SK-N-SH treated with all-trans-retinoic acid at 6 μM for 48 hours (cell line): ENCODE measurements around the gene HLCS.

Experiments used
- ATAC-seq: fragments of 200-7000 bp; cut with Tn5 transposase; 3 replicates; pipeline ENCODE4 v1.9.1; 2020; ENCODE audit warnings: mild to moderate bottlenecking, moderate library complexity
- ARNTL ChIP-seq: fragments of 450-650 bp; formaldehyde crosslinking; IDR thresholded peaks from 2 replicates; pipeline ENCODE4 v1.5.0; 2020; ENCODE audit warnings: low read depth, mild to moderate bottlenecking, moderate library complexity, borderline replicate concordance
- BACH2 ChIP-seq: fragments of 250-450 bp; sonication (Bioruptor Pico); IDR thresholded peaks from 2 replicates; pipeline ENCODE4 v1.9.0; 2021; ENCODE audit warnings: mild to moderate bottlenecking, borderline replicate concordance
- CSDC2 ChIP-seq: fragments of 250-450 bp; sonication (Bioruptor Pico); IDR thresholded peaks from 2 replicates; pipeline ENCODE4 v1.5.0; 2020; ENCODE audit warnings: mild to moderate bottlenecking, moderate library complexity
- ESRRG ChIP-seq: fragments of 250-450 bp; sonication (Bioruptor Pico); IDR thresholded peaks from 2 replicates; pipeline ENCODE4 v1.6.1; 2021; ENCODE audit warnings: mild to moderate bottlenecking
- GLIS3 ChIP-seq: fragments of 250-450 bp; sonication (Bioruptor Pico); IDR thresholded peaks from 2 replicates; pipeline ENCODE4 v1.5.0; 2020; ENCODE audit warnings: mild to moderate bottlenecking, moderate library complexity
- ISL1 ChIP-seq: fragments of 250-450 bp; sonication (Bioruptor Pico); IDR thresholded peaks from 2 replicates; pipeline ENCODE4 v2.1.2; 2022; ENCODE audit warnings: mild to moderate bottlenecking, moderate library complexity
- OSR1 ChIP-seq: fragments of 250-450 bp; sonication (Bioruptor Pico); IDR thresholded peaks from 2 replicates; pipeline ENCODE4 v1.8.0; 2022; ENCODE audit warnings: moderate library complexity, mild to moderate bottlenecking, inconsistent platforms
- PPARA ChIP-seq: fragments of 250-450 bp; sonication (Bioruptor Pico); IDR thresholded peaks from 2 replicates; pipeline ENCODE4 v1.5.0; 2020; ENCODE audit warnings: mild to moderate bottlenecking, borderline replicate concordance
- RARB ChIP-seq: fragments of 250-450 bp; sonication (Bioruptor Pico); IDR thresholded peaks from 2 replicates; pipeline ENCODE4 v1.8.0; 2021; ENCODE audit warnings: mild to moderate bottlenecking, moderate library complexity
- SNAI2 ChIP-seq: fragments of 250-450 bp; sonication (Bioruptor Pico); IDR thresholded peaks from 2 replicates; pipeline ENCODE4 v1.5.0; 2020; ENCODE audit warnings: mild to moderate bottlenecking, moderate library complexity
- TCF4 ChIP-seq: fragments of 250-450 bp; sonication (Bioruptor Pico); IDR thresholded peaks from 2 replicates; pipeline ENCODE4 v1.8.0; 2021; ENCODE audit warnings: mild to moderate bottlenecking, moderate library complexity, borderline replicate concordance
- ZFP3 ChIP-seq: fragments of 250-450 bp; sonication (Bioruptor Pico); IDR thresholded peaks from 2 replicates; pipeline ENCODE4 v1.5.0; 2020; ENCODE audit warnings: mild to moderate bottlenecking, moderate library complexity
- ZFP30 ChIP-seq: fragments of 450-650 bp; formaldehyde crosslinking; IDR thresholded peaks from 2 replicates; pipeline ENCODE4 v1.5.0; 2022; ENCODE audit warnings: mild to moderate bottlenecking, moderate library complexity
- ZNF565 ChIP-seq: fragments of 450-650 bp; formaldehyde crosslinking; conservative IDR thresholded peaks from 2 replicates; pipeline ENCODE4 v1.5.0; 2020; ENCODE audit warnings: low read depth, mild to moderate bottlenecking, moderate library complexity
- ZNF70 ChIP-seq: fragments of 450-650 bp; formaldehyde crosslinking; IDR thresholded peaks from 2 replicates; pipeline ENCODE4 v1.5.0; 2020; ENCODE audit warnings: mild to moderate bottlenecking, moderate library complexity
- ZNF8 ChIP-seq: fragments of 450-650 bp; formaldehyde crosslinking; IDR thresholded peaks from 2 replicates; pipeline ENCODE4 v1.5.0; 2020; ENCODE audit warnings: mild to moderate bottlenecking, moderate library complexity
- TF ChIP-seq, protein P1 (sequence below): fragments of 250-450 bp; sonication (Bioruptor Pico); IDR thresholded peaks from 2 replicates; pipeline ENCODE4 v1.8.0; 2021; ENCODE audit warnings: low read depth, mild to moderate bottlenecking, moderate library complexity, borderline replicate concordance
- TF ChIP-seq, protein P2 (sequence below): fragments of 250-450 bp; sonication (Bioruptor Pico); IDR thresholded peaks from 2 replicates; pipeline ENCODE4 v1.5.0; 2020; ENCODE audit warnings: mild to moderate bottlenecking, moderate library complexity
- TF ChIP-seq, protein P3 (sequence below): fragments of 250-450 bp; sonication (Bioruptor Pico); IDR thresholded peaks from 2 replicates; pipeline ENCODE4 v1.5.1; 2020; ENCODE audit warnings: low read depth, mild to moderate bottlenecking, moderate library complexity
- TF ChIP-seq, protein P4 (sequence below): fragments of 250-450 bp; sonication (Bioruptor Pico); IDR thresholded peaks from 2 replicates; pipeline ENCODE4 v1.5.1; 2021; ENCODE audit warnings: mild to moderate bottlenecking, moderate library complexity

HLCS gene

DNA sequence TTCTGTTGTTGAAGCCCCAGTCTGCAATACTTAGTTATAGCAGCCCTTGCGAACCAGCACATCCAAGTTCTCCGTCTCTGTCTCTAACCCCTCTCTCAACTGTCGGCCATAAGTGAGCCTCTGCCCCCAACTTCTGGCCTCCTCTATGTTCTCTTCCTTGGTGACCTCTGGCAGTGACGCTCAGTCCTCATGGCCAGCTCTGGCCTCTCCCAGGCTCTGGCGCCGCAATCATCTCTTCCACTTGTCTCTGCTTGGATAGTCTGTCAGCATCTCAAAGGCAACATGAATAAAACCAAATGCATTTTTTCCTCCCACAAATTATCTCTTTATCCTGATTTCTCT lies 8.4 kb upstream of the HLCS start:
- no peak for TF ChIP-seq ESRRG (CRISPR knock-in tag)
- TF ChIP-seq, protein P1, sequence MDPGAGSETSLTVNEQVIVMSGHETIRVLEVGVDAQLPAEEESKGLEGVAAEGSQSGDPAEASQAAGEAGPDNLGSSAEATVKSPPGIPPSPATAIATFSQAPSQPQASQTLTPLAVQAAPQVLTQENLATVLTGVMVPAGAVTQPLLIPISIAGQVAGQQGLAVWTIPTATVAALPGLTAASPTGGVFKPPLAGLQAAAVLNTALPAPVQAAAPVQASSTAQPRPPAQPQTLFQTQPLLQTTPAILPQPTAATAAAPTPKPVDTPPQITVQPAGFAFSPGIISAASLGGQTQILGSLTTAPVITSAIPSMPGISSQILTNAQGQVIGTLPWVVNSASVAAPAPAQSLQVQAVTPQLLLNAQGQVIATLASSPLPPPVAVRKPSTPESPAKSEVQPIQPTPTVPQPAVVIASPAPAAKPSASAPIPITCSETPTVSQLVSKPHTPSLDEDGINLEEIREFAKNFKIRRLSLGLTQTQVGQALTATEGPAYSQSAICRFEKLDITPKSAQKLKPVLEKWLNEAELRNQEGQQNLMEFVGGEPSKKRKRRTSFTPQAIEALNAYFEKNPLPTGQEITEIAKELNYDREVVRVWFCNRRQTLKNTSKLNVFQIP (CRISPR knock-in tag) = no peak
- no peak for TF ChIP-seq OSR1 (CRISPR knock-in tag)
- no peak for TF ChIP-seq GLIS3 (CRISPR knock-in tag)
- TF ChIP-seq CSDC2 = no peak
- no peak for TF ChIP-seq ISL1 (CRISPR knock-in tag)
- no peak for TF ChIP-seq ARNTL (CRISPR knock-in tag)
- TF ChIP-seq, protein P2, sequence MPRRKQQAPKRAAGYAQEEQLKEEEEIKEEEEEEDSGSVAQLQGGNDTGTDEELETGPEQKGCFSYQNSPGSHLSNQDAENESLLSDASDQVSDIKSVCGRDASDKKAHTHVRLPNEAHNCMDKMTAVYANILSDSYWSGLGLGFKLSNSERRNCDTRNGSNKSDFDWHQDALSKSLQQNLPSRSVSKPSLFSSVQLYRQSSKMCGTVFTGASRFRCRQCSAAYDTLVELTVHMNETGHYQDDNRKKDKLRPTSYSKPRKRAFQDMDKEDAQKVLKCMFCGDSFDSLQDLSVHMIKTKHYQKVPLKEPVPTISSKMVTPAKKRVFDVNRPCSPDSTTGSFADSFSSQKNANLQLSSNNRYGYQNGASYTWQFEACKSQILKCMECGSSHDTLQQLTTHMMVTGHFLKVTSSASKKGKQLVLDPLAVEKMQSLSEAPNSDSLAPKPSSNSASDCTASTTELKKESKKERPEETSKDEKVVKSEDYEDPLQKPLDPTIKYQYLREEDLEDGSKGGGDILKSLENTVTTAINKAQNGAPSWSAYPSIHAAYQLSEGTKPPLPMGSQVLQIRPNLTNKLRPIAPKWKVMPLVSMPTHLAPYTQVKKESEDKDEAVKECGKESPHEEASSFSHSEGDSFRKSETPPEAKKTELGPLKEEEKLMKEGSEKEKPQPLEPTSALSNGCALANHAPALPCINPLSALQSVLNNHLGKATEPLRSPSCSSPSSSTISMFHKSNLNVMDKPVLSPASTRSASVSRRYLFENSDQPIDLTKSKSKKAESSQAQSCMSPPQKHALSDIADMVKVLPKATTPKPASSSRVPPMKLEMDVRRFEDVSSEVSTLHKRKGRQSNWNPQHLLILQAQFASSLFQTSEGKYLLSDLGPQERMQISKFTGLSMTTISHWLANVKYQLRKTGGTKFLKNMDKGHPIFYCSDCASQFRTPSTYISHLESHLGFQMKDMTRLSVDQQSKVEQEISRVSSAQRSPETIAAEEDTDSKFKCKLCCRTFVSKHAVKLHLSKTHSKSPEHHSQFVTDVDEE = no peak
- no peak for ATAC-seq

DNA sequence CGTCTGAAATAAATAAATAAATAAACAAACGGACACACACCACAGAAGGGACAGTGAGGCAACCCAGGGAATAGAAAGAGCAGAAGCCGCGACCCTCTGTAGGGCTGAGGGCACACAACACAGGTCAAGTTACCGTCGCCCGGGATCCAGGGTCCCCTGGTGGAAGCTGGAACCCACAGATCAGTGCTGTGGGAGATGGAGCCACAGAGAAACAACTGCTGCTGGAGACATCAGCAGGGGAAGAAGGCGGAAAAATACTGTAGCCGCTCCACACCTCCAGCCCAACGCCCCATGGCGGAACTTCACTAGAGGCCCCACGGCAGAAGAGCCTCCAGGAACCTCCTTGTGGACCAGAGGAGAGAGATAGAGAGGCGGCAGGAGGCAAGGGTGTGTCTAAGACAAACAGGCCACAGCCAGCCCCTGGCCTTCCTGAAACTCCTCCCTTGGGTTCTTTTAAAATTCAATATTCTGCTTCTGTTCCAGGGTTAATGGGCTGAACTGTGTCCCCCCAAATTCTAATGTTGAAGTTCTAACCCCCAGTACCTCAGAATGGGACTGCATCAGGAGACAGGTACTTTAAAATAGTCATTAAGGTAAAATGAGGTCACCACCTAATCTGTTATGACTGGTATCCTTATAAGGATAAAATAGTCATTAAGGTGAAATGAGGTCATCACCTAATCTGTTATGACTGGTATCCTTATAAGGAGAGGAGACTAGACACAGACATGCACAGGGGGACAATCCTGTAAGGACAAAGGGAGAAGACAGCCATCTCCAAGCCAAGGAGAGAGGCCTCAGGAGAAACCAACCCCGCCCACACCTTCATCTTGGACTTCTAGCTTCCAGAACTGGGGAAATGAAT lies 7.7 kb upstream of the HLCS start:
- TF ChIP-seq ISL1 (CRISPR knock-in tag) = no peak
- no peak for TF ChIP-seq OSR1 (CRISPR knock-in tag)
- no peak for TF ChIP-seq ZFP30 (CRISPR knock-in tag)
- no peak for TF ChIP-seq PPARA (CRISPR knock-in tag)
- no peak for TF ChIP-seq RARB (CRISPR knock-in tag)
- no peak for ATAC-seq

DNA sequence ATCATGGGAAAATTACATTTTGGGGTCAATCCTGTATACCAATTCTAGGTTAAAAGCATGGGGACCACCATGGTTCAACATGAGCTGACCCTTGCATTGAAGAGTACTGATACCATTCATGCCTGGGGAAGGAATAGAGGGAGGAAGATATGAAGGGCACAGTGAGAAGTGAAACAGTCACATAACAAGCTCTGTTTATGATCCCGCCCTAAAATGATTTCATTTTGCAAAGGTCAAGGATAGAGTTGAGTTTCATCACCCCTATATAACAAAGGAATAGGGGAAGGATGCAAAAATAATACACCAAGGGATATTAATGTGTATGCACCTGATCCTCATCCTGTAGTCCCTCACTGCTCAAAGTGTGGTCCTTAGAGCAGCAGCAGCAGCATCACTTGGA lies 2.5 kb upstream of the HLCS start:
- TF ChIP-seq, protein P3, sequence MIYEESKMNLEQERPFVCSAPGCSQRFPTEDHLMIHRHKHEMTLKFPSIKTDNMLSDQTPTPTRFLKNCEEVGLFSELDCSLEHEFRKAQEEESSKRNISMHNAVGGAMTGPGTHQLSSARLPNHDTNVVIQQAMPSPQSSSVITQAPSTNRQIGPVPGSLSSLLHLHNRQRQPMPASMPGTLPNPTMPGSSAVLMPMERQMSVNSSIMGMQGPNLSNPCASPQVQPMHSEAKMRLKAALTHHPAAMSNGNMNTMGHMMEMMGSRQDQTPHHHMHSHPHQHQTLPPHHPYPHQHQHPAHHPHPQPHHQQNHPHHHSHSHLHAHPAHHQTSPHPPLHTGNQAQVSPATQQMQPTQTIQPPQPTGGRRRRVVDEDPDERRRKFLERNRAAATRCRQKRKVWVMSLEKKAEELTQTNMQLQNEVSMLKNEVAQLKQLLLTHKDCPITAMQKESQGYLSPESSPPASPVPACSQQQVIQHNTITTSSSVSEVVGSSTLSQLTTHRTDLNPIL = no peak
- TF ChIP-seq GLIS3 (CRISPR knock-in tag) (no peak), RARB (CRISPR knock-in tag) (no peak), CSDC2 (no peak), SNAI2 (CRISPR knock-in tag) (no peak), ZFP3 (CRISPR knock-in tag) (no peak)
- TF ChIP-seq, protein P4, sequence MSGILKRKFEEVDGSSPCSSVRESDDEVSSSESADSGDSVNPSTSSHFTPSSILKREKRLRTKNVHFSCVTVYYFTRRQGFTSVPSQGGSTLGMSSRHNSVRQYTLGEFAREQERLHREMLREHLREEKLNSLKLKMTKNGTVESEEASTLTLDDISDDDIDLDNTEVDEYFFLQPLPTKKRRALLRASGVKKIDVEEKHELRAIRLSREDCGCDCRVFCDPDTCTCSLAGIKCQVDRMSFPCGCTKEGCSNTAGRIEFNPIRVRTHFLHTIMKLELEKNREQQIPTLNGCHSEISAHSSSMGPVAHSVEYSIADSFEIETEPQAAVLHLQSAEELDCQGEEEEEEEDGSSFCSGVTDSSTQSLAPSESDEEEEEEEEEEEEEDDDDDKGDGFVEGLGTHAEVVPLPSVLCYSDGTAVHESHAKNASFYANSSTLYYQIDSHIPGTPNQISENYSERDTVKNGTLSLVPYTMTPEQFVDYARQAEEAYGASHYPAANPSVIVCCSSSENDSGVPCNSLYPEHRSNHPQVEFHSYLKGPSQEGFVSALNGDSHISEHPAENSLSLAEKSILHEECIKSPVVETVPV = no peak
- ATAC-seq = no peak

DNA sequence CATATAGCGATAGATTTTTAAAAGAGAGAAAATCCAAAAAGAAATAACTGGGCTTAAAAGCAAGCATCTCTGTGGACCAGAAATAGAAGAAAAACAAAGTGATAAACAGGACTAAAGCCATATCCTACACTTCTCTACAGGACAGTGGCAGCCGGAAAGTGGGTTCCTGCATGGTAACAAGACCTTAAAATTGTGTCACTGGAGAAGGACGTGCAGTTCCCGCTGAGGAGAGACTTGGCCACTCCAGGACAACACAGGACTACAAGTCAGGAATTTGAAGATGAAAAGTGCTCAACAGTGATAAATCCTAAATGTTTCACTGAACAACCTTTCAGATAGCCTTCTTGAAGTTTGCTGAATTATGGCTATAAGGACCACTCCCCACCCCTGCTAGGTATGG lies 1.9 kb upstream of the HLCS start:
- ATAC-seq = no peak
- TF ChIP-seq ARNTL (CRISPR knock-in tag) = no peak
- TF ChIP-seq ZNF565 (CRISPR knock-in tag) = no peak
- TF ChIP-seq BACH2 = no peak
- no peak for TF ChIP-seq RARB (CRISPR knock-in tag)
- no peak for TF ChIP-seq ZNF8 (CRISPR knock-in tag)
- TF ChIP-seq OSR1 (CRISPR knock-in tag) = no peak
- no peak for TF ChIP-seq TCF4 (CRISPR knock-in tag)
- TF ChIP-seq ZNF70 (CRISPR knock-in tag) = no peak
